Embryonic facial prominence (tissue), 1 donor: ENCODE measurements around the gene CYTH4.

Experiments
- DNase-seq: peaks from one replicate; pipeline ENCODE4 v3.0.0-alpha.2; 2016; ENCODE audit errors: extremely low spot score

Gene CYTH4

GRCh38 chr22:37344735-37345449 is 62.6 kb downstream of the CYTH4 start:
- no peak for DNase-seq

- no peak for DNase-seq
Observed at GRCh38 chr22:37345863-37346504, 63.7 kb downstream of the CYTH4 start.

GRCh38 chr22:37346505-37346895 is 64.2 kb downstream of the CYTH4 start:
- DNase-seq, result no peak

GRCh38 chr22:37349043-37349814 is 66.9 kb downstream of the CYTH4 start:
- no peak for DNase-seq

- DNase-seq, result no peak
Observed at GRCh38 chr22:37351232-37351631, 68.9 kb downstream of the CYTH4 start.

GRCh38 chr22:37352481-37352880 is 70.2 kb downstream of the CYTH4 start:
- no peak for DNase-seq

- DNase-seq, result no peak
Observed at GRCh38 chr22:37353839-37354238, 71.5 kb downstream of the CYTH4 start.

- DNase-seq, result no peak
Observed at GRCh38 chr22:37354261-37354660, 72.0 kb downstream of the CYTH4 start.

- no peak for DNase-seq
Observed at GRCh38 chr22:37354670-37355069, 72.4 kb downstream of the CYTH4 start.

GRCh38 chr22:37355174-37355573 is 72.9 kb downstream of the CYTH4 start:
- no peak for DNase-seq

- no peak for DNase-seq
Observed at GRCh38 chr22:37356922-37357321, 74.6 kb downstream of the CYTH4 start.

- DNase-seq, result no peak
Observed at GRCh38 chr22:37357446-37358075, 75.3 kb downstream of the CYTH4 start.

- DNase-seq, result no peak
Observed at GRCh38 chr22:37358386-37358785, 76.1 kb downstream of the CYTH4 start.

- DNase-seq, result no peak
Observed at GRCh38 chr22:37358917-37359316, 76.6 kb downstream of the CYTH4 start.

- DNase-seq, result no peak
Observed at GRCh38 chr22:37362621-37363020, 80.3 kb downstream of the CYTH4 start.

GRCh38 chr22:37363261-37363992 is 81.1 kb downstream of the CYTH4 start:
- no peak for DNase-seq
